Astrocyte of the cerebellum (primary cell): Measurements from ENCODE around the gene C1orf174.
"Not testable (repeated sequence)": the region's sequence is repeated elsewhere in the genome, so short reads cannot be mapped to it uniquely, and the experiment has no call there.

Experiments used
- DNase-seq: peaks from one replicate; pipeline ENCODE4 v3.0.0-alpha.2; 2011; ENCODE audit warnings: low read depth
- H3K4me3 ChIP-seq: 2 replicates; pipeline ENCODE4 v1.5.1; 2011; ENCODE audit warnings: mild to moderate bottlenecking, low read depth, low read length, moderate library complexity
- in situ Hi-C: cut with HindIII; loops from 2 replicates; pipeline ENCODE4 v1.10.0; 2017; ENCODE audit warnings: low sequenced_read_pairs
- TF ChIP-seq, protein P1 (sequence below): IDR thresholded peaks from 2 replicates; pipeline ENCODE4 v1.5.1; 2012; ENCODE audit warnings: low read length, low read depth, moderate library complexity, mild to moderate bottlenecking; ENCODE audit errors: missing control alignments

C1orf174 gene

DNA sequence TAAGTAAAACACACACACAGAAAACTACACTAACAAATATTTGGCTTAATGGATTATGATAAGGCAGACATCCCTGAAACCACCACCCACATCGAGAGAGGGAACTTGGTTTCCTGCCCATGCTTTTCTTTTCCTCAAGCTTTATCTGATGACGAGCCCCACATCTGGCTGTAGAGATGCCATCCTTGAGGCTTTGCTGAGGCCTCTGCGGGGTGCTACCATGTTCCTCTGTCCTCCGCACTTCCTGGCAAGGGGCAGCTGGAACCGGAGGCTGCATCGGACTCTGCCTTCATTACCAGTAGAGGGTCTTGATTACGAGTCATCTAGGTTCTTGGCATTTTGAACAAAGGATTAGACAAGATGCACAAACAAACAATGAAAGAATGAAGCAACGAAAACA, 21.7 kb upstream of the C1orf174 start:
- in situ Hi-C loops, result no loop called here
- DNase-seq, result no peak
- TF ChIP-seq, protein P1, sequence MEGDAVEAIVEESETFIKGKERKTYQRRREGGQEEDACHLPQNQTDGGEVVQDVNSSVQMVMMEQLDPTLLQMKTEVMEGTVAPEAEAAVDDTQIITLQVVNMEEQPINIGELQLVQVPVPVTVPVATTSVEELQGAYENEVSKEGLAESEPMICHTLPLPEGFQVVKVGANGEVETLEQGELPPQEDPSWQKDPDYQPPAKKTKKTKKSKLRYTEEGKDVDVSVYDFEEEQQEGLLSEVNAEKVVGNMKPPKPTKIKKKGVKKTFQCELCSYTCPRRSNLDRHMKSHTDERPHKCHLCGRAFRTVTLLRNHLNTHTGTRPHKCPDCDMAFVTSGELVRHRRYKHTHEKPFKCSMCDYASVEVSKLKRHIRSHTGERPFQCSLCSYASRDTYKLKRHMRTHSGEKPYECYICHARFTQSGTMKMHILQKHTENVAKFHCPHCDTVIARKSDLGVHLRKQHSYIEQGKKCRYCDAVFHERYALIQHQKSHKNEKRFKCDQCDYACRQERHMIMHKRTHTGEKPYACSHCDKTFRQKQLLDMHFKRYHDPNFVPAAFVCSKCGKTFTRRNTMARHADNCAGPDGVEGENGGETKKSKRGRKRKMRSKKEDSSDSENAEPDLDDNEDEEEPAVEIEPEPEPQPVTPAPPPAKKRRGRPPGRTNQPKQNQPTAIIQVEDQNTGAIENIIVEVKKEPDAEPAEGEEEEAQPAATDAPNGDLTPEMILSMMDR, result no peak
- H3K4me3 ChIP-seq, result no peak overlapping the region

DNA sequence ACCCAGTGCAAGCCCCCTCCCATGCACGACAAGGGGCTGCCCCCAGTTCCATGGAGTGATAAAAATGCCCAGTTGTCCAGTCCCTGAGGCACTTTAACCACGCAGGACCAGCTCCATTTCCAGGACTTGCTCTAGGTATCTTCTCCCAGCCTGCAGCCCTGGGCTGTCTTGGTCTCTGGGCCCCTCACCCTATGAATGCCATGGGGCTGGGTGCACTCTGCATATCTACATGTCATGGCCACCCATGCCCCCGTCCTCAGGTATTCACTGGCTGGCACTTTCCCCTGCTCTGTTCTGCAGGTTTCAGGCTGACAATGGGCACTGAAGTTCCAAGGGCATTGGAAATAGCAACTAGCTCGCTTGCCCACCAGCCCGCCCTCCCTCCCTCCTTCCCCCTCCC, 19.6 kb upstream of the C1orf174 start:
- DNase-seq, result no peak
- TF ChIP-seq, protein P1, result no peak
- in situ Hi-C loops, result no loop called here
- H3K4me3 ChIP-seq, result no peak overlapping the region

DNA sequence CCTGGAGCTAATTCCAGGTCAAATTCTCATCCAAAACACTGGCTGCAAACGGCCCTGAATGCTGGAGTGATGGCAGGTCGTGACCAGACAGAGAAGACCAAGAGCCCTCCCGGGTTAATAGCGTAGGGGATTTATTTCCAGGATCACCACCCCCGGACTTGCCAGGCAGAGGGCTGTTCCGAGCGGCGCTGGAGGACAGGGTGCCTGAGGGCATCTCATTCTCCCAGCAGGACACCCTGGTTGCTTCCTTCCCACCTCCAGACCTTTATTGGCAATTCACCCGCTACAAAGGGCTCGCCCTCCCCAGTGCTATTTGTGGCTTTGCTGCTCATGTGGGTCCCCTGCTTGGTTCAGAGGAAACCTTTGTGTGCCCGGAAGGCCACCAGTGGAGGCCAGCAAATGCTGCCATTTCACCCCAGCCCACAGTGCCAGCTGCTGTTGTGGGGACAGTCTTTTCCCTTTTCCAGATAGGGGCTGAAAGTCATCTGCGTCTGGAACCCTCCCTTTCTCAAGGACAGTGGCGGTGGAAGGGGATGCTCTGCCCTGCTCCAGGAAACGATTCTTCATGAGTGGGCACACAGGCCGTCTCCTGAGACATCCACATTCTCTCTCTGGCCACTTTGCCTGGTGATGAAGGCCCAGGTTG, 19.0 kb upstream of the C1orf174 start:
- TF ChIP-seq, protein P1, result no peak
- H3K4me3 ChIP-seq, result no peak overlapping the region
- no peak for DNase-seq
- in situ Hi-C loops, result no loop called here

DNA sequence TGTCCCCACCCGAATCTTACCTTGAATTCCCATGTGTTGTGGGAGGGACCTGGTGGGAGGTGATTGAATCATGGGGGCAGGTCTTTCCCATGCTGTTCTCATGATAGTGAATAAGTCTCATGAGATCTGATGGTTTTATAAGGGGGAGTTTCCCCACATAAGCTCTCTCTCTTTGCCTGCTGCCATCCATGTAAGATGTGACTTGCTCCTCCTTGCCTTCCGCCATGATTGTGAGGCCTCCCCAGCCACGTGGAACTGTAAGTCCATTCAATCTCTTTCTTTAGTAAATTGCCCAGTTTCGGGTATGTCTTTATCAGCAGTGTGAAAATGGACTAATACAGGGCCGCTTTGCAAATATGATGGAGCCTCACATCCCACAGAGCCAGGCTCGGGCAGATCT, 18.3 kb upstream of the C1orf174 start:
- in situ Hi-C loops, DNase-seq, H3K4me3 ChIP-seq: not testable (repeated sequence)

DNA sequence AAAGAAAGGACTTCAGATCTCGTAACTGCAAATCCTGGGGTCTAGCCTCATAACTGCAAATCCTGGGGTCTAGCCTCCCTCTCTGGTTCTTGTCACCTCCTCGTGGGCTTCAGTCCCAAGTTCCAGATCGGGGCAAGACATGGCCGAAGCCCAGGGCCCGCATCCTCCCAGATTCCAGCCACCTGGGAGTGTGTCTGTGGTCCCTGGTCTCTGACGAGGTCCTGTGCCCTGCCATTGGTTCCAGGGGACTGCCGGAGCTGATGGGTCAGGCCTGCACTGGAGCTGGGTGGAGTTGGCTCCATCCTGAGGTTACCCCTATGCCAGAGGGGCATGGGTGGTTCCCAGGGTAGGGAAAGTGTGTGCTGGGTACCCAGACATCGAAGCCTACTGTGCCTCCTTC, 17.7 kb upstream of the C1orf174 start:
- H3K4me3 ChIP-seq, result no peak overlapping the region
- in situ Hi-C loops, result no loop called here
- no peak for DNase-seq
- TF ChIP-seq, protein P1, result no peak

DNA sequence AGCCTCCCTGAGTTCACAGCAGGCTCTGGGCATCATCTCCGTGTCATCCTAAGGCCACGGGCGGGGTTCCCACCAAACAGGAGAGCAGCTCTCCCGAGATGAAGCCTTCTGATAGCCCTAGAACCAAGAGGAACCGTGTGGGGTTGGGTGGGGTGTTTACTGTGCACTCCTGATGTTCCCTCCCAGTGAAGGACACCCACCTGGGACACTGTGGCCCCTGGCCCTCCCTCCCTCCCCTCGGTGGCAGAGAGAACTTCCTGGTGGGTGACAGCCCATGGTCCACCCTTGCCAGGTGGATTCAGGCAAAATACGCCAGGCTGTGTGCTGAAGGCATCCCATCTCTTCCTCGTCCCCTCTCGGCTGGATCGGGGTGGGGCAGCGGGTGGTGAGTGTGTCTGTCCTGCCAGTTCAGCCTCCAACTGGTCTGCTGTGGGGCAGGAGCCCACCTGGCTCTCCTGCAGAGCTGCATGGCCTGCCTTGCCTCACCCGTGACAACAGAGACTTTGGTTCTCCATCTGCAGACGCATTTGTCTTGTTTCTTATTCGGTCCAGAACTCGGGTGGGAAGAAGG, 15.6 kb upstream of the C1orf174 start:
- in situ Hi-C loops, result no loop called here
- TF ChIP-seq, protein P1, result no peak
- no peak overlapping the region for H3K4me3 ChIP-seq
- no peak for DNase-seq

DNA sequence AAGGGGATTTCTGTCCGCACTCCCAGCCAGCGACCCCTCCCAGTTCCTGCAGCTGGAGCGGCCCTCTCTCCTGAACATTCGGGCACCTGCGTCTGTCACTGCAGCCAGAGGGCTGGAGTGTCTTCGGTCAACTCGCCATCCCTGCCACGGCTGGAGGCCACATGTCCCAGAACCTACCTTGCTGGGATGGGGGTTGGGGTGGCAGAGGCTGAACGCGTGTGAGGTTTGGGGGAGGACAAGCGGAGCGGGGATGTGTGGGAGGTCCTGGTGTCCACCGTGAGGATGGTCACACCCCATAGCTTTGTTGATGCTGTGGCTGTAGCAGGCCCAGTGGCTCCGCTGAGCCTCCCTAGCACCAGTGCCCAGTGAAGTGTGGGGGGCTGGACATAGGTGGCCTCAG, 14.8 kb upstream of the C1orf174 start:
- DNase-seq, result no peak
- in situ Hi-C loops, result no loop called here
- TF ChIP-seq, protein P1, result no peak
- H3K4me3 ChIP-seq, result no peak overlapping the region
